DMS79 treated with DMSO at 0.1 percent for 48 hours (cell line): ENCODE measurements around the gene BMPR1A.
"Not testable (repeated sequence)": the region's sequence is repeated elsewhere in the genome, so short reads cannot be mapped to it uniquely, and the experiment has no call there.

Experiments used
- DNase-seq: peaks from one replicate; lab custom pipeline; 2025; lab: John Stamatoyannopoulos, UW

BMPR1A gene

GRCh38 chr10:86880971-86881370 lies 124.6 kb downstream of the BMPR1A start:
- no peak for DNase-seq

- DNase-seq = no peak
Measured at GRCh38 chr10:86888585-86889381, 132.4 kb downstream of the BMPR1A start.

- no peak for DNase-seq
Measured at GRCh38 chr10:86889997-86890396, 133.6 kb downstream of the BMPR1A start.

- no peak for DNase-seq
Measured at GRCh38 chr10:86898511-86898910, 142.1 kb downstream of the BMPR1A start.

- no peak for DNase-seq
Measured at GRCh38 chr10:86899132-86899531, 142.7 kb downstream of the BMPR1A start.

GRCh38 chr10:86899670-86900276 lies 143.4 kb downstream of the BMPR1A start:
- DNase-seq = no peak

GRCh38 chr10:86900955-86901354 lies 144.5 kb downstream of the BMPR1A start:
- DNase-seq = no peak

- DNase-seq = no peak
Measured at GRCh38 chr10:86904600-86904999, 148.2 kb downstream of the BMPR1A start.

GRCh38 chr10:86905429-86905828 lies 149.0 kb downstream of the BMPR1A start:
- DNase-seq = no peak

GRCh38 chr10:86914734-86915133 lies 158.3 kb downstream of the BMPR1A start:
- DNase-seq = no peak

- no peak for DNase-seq
Measured at GRCh38 chr10:86918022-86918471, 161.6 kb downstream of the BMPR1A start.

- DNase-seq = no peak
Measured at GRCh38 chr10:86922553-86922961, 166.1 kb downstream of the BMPR1A start.

GRCh38 chr10:86929468-86930380 lies 173.3 kb downstream of the BMPR1A start:
- DNase-seq = no peak

GRCh38 chr10:86931872-86932271 lies 175.5 kb downstream of the BMPR1A start:
- DNase-seq = no peak

- no peak for DNase-seq
Measured at GRCh38 chr10:86932674-86933073, 176.3 kb downstream of the BMPR1A start.

GRCh38 chr10:86934162-86934711 lies 177.8 kb downstream of the BMPR1A start:
- not testable (repeated sequence) for DNase-seq

GRCh38 chr10:86936661-86937501 lies 180.5 kb downstream of the BMPR1A start:
- DNase-seq = no peak

- DNase-seq = no peak
Measured at GRCh38 chr10:86937502-86938154, 181.2 kb downstream of the BMPR1A start.

GRCh38 chr10:86938260-86938659 lies 181.8 kb downstream of the BMPR1A start:
- DNase-seq = no peak

GRCh38 chr10:86940076-86940475 lies 183.7 kb downstream of the BMPR1A start:
- not testable (repeated sequence) for DNase-seq

GRCh38 chr10:86940677-86941076 lies 184.3 kb downstream of the BMPR1A start:
- DNase-seq = no peak
